Measurements from ENCODE around the gene SGIP1. TPM values are rescaled to one million over a fixed set of nuclear protein-coding genes. Genes with fewer than 3 reads are reported as not detected.

SGIP1 gene
- total RNA-seq, 1 donor from 2014 or later = 2.9 TPM

GRCh38 chr1:66519992-66520391, 14.0 kb upstream of the SGIP1 start:
- ATAC-seq (no peak), DNase-seq (no peak)
- intact Hi-C loops (cut with micrococcal nuclease) = no loop called here

DNA sequence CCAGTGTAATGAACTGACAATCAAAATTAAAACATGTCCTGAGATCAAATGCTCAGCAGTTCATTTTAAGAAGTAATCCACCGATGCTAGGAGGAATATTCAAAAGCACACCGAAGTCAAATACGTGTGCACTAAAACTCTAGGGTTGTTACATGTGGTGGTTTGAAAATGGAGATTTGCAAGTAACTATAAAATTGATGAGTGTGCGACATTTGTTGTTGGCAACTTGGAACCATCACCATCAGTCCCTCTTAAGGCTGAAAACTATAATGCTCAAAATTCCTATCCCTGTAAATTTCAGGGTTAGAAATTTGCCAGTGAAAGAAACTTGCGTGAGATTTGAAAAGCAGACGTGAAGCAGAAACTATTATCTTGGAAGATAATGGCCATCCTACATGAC, 13.3 kb upstream of the SGIP1 start:
- ATAC-seq (no peak), DNase-seq (no peak)
- intact Hi-C loops (cut with micrococcal nuclease) = no loop called here

DNA sequence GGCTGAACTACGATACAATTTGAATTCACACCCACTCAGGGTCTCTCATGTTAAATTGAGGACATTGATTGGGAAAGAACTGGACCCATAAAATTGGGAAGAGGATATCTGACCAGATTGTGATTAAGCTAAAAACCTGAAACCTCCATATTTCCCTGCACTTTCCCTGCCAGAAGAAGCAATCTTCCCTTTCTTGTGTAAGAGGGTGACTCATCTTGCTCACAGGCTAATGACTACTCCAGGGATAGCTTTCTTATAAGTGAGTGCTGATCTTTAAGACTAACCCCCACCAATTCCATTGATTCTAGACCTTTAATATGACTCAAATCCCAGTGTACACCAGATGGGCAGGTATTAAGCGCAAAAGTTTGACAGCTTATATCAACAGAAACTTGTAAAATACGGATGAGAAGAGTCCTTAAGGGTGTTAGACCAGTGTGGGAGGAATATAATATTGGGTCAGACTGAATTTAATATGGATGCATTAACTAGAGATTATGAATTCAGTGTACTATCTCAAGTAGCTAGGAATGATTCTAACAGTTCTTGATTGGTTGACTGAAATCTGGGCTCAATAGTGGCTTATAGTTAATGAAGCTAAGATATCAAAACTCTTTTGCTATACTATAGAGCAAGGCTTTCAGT, 12.1 kb upstream of the SGIP1 start:
- intact Hi-C loops (cut with micrococcal nuclease) = no loop called here
- ATAC-seq (no peak), DNase-seq (no peak)

- ATAC-seq (no peak), DNase-seq (no peak)
- intact Hi-C loops (cut with micrococcal nuclease) = no loop called here
Observed at GRCh38 chr1:66523562-66523961, 10.4 kb upstream of the SGIP1 start.

DNA sequence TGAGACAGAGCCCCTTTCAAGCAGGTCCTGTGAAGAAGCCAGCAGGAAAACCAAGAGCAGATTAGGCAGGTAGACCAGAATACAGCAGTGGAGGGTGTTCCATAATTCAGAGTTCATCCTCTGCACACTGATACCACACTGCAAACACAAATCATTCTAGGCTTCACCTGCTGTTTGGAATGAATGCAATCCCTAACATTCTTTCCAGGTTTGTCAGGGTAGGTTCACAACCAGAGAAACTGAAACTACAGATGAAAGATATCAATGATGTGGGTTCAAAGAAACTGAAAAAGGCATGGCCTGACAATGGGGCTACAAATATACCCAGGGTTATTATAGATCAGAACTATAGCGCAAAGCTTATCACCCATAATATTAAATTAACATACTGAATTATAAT, 8.9 kb upstream of the SGIP1 start:
- ATAC-seq (no peak), DNase-seq (no peak)
- intact Hi-C loops (cut with micrococcal nuclease) = no loop called here

GRCh38 chr1:66526036-66526435, 7.9 kb upstream of the SGIP1 start:
- intact Hi-C loops (cut with micrococcal nuclease) = no loop called here
- ATAC-seq (no peak), DNase-seq (no peak)

- intact Hi-C loops (cut with micrococcal nuclease) = no loop called here
- no peak for ATAC-seq
- no peak for DNase-seq
Observed at GRCh38 chr1:66526991-66527390, 7.0 kb upstream of the SGIP1 start.

GRCh38 chr1:66527686-66528085, 6.3 kb upstream of the SGIP1 start:
- DNase-seq (no peak), ATAC-seq (peak; percentile 32)
- intact Hi-C loops (cut with micrococcal nuclease) = no loop called here

DNA sequence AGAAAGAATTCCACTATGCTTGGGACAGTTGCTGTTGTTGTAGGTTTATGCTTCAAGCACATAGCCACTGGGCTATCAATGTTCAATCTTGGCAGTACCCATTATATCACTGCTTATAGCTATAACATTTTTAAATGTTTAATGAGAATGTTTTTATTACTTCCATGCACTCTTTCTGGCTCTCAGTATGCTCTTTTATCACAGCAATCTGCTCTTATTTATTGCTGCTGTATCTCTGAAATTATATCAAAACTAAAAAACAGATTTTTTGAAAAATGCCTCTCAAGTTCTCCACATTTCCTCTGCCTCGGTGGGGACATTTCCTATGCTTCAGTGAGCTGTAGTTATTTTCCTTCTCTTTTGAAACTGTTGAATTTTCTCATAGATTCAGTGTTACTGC, 5.4 kb upstream of the SGIP1 start:
- no peak for ATAC-seq
- intact Hi-C loops (cut with micrococcal nuclease) = no loop called here
- DNase-seq = no peak

DNA sequence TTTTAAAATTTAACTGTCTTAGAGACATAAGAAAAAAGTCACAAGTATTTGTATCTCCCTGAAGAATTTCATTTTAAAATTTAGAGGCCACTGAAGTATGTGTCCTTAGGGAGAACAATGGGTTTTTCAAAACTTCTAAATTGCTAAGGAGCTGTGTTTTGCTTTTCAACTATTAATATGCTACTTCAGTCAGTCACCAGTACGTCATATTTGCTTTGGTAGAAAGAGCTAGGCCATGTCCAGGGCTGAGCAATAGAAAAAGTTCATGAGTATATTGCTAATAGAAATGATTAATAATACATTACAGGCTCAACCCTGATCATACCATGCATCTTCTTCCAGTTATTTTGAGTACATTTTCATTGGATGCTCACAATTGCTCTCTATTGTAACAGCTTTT, 1.7 kb upstream of the SGIP1 start:
- DNase-seq (no peak), ATAC-seq (no peak)
- intact Hi-C loops (cut with micrococcal nuclease) = no loop called here

- DNase-seq (peak; percentile 49), ATAC-seq (peak; percentile 67)
- intact Hi-C loops (cut with micrococcal nuclease) = no loop called here
Observed at GRCh38 chr1:66532798-66533783, 862 bp upstream of the SGIP1 start.

DNA sequence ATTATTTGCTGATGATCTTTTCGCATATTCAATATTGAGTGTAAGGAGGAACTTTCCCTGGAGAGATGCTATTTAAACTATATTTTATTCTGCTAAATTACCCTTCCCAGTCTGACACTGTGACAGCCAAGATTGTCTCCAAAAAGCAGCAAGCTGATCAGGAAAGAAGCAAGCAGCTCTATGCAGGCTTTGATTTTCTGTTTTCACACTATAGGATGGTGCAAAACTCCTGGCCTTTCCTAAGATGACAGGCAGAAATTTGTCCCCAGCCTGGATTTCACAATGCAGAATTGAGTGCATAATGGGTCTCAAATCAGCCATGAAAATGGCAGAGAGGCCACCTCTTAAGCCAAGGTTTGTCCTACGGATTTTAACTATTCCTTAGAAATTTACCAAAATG, 1.1 kb downstream of the SGIP1 start:
- ATAC-seq = no peak
- intact Hi-C loops (cut with micrococcal nuclease) = no loop called here

DNA sequence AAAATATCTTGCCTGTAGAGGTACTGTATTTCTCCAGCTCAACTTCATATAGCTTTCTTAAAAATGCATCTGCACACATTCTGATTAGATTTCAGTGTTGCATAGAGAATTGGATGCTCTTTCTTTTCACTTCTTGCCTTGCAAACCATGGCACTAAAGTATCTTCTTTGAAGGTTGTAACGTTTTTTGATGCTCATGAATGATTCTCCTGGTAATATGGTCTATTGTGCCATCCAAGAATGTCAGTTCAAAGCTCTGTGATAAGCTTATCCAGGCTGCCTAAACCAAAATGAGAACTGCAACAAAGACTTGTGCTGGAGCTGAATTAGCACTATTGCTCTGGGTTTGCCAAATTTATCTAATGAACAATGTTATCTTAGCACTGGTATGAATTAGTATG, 1.9 kb downstream of the SGIP1 start:
- DNase-seq = no peak
- intact Hi-C loops (cut with micrococcal nuclease) = no loop called here

More for the DNA sequence above, 1.1 kb downstream of the SGIP1 start:
- no peak for DNase-seq

DNA sequence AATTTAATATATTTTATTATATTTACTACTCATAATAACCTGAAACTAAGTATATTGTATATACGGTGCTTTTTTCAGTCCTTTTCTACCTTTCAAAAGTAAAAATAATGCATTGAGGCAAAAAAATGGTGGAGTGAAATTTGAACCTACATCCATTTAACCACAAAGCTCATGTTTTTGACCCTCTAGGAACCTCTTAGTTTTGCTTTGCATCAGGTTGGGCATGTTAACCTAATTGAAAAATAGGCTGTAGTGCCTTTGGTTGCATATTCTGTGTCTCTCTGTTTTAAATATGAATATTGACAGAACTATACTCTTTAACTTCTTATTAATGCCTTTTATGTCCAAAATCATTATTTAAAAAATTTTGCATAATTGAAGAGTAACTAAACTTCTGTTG, 3.8 kb downstream of the SGIP1 start:
- ATAC-seq = no peak

More for the DNA sequence above, 1.9 kb downstream of the SGIP1 start:
- no peak for ATAC-seq

GRCh38 chr1:66539491-66539890, 5.5 kb downstream of the SGIP1 start:
- ATAC-seq (no peak), DNase-seq (no peak)
- intact Hi-C loops (cut with micrococcal nuclease) = no loop called here

More for the DNA sequence above, 3.8 kb downstream of the SGIP1 start:
- intact Hi-C loops (cut with micrococcal nuclease) = no loop called here
- no peak for DNase-seq

DNA sequence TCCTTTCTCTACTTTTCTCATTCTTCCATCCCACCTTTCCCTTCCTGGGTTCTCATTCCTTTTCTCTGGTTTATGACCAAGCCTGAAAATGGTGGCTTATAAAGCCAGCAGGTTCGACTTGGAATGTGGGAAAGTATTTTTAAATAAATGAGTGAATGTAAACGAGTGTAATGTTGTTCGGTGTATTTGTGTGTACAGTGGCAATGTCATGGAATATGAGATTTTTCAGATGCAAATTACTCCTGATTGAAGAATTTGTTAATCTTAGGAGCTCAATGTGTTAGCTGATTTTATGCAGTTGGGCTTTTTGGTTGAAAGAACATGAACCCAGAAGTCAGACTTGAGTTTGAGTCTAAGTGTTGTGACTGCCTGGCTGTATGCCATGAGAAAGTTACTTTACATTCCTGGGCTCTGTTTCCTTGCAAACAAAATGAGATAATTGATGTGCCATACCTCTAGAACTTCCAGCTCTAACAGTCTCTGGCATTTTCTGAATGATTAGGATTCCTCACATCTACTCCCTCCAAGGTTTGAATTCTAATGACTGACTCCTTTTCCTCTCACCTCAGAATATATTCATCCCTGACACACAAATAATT, 6.6 kb downstream of the SGIP1 start:
- DNase-seq (no peak), ATAC-seq (no peak)
- intact Hi-C loops (cut with micrococcal nuclease) = no loop called here

DNA sequence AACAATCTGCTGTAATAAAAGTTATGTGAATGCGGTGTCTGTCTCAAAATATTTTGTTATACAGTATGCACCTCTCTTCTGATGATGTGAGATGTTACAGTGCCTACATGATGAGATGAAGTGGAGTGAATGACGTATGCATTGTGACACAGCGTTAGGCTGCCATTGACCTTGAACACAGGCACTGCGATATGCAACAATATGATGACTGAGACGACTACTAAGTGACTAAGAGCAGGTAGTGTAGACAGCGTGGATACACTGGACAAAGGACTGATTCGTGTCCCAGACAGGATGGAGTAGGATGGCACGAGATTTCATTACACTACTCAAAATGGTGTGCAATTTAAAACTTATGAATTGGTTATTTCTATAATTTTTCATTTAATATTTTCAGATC, 8.4 kb downstream of the SGIP1 start:
- peak; percentile 17 for ATAC-seq
- intact Hi-C loops (cut with micrococcal nuclease) = no loop called here

DNA sequence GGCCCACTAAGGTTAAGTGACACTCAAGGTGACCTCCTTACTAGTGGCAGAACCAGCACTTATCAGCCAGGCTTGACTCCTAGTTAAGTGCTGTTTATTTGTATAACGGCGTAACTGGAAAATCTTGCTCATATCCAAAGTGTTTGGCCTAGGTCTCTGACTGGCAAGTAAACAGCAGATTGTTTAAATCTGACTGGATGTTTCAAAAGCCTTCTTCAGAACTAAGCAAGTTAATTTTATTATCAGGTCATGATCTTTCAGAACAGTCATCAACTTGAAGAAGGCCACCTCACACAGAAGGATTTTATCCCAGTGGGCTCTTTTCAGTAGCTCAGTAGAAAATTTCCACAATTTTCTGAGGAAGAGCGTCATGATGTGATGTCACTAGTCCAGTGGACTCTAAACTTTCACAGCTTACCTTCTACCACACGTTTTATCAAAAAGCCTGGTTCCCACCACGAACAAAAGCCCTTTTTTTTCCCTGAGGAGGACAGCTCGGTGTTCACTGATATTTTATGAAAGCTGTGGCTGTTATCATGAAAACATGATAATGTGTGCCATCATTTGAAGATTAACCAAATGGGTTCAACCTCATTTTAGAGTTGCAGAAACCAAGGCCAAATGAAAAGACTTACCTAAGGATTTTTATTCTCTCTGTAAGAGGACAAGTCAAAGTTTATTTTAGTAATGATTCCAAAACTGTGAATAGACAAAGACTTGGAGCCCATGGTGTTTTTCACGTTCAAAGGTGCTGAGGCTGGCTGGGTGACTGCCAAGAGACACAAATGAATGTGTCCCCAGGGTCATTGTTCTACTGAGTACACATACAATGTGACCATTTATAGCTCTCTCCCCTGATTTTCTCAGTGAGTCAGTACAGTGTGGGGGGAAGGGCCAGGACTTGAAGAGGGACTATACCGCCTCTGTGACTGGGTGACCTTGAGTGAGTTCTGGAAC, 9.1 kb downstream of the SGIP1 start:
- ATAC-seq = peak; percentile 95
- intact Hi-C loops (cut with micrococcal nuclease) = no loop called here
- DNase-seq = peak; percentile 73

More for the DNA sequence above, 8.4 kb downstream of the SGIP1 start:
- no peak for DNase-seq

Data from left ventricle myocardium superior (tissue), 1 donor.